Measurements from ENCODE around the gene ARRDC5.
"Not testable (repeated sequence)": the region's sequence is repeated elsewhere in the genome, so short reads cannot be mapped to it uniquely, and the experiment has no call there.

ARRDC5 gene

DNA sequence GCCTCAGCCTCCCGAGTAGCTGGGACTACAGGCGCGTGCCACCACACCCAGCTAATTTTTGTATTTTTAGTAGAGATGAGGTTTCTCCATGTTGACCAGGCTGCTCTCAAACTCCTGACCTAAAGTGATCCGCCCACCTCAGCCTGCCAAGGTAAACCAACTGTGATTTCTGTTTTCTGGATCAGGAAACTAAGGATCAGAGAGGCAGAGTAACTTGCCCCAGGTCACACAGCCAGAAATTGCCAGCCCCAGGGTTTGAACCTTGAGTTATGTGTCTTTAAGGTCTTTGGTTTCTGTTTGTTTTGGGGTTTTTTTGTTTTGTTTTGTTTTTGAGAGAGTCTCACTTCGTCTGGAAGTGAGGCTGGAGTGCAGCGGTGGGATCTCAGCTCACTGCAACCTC lies 31.0 kb downstream of the ARRDC5 start:
- DNase-seq (ENCODE audit: low read depth in 2 of 2, low spot score in 1 of 2): no peak

DNA sequence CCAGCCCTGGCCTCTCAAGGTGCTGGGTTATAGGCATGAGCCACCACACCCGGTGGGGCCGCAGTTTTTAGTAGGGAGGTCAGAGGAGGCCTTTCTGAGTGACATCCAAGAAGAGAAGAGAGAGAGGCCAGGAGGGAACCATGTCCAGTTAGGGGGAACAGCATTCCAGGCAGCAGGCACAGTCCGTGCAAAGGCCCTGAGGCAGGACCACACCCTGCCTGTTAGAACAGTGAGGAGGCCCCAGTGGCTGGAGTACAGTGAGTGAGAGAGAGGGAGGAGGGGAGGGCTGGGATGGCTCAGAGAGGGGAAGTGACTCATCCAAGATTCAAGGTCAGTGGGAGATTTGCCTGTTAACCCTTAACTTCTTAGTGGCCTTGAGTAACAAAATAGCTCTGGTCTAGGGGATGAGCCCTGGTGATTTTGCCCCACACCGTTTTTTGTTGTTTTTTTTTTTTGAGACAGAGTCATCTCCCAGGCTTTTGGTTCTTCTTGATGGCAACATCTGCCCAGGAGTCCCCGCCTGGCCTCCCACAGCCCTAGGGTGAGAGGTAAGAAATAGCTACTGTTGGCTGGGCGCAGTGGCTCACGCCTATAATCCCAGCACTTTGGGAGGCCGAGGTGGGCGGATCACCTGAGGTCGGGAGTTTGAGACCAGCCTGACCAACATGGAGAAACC lies 32.5 kb downstream of the ARRDC5 start:
- no peak for DNase-seq (ENCODE audit: low read depth in 2 of 2, low spot score in 1 of 2)

- no peak for DNase-seq (ENCODE audit: low read depth in 2 of 2, low spot score in 1 of 2)
Measured at GRCh38 chr19:4868286-4868834, 34.3 kb downstream of the ARRDC5 start.

DNA sequence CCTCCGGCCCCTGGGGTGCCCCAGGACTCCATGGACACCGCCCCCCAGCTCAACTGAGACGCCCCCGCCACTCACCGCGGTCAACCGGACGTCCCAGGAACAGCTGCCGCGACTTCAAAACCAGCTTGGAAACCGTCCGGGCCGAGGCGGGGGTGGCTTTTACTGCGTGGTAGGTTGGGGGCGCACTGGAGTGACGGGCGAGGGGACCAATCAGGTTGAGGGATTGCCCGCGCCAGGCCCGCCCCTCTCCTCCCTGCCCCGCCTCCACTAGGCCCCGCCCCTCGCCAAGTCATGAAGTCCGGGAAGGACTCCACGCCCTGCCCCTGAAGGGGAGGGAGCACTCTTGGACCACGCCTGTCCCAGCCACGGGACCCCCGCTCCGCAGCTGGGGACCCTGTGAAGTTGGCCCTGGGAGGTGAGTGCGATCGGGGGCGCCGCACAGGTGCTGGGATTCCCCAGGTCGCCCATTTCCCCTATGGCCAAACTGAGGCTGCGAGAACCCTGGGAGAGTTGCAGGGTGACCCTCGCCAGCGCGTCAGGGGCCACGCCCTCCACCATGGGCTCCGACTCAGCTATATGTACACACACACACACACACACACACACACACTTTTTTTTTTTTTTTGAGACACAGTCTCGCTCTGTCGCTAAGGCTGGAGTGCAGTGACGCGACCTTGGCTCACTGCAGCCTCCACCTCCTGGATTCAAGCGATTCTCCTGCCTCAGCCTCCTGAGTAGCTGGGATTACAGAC lies 35.0 kb downstream of the ARRDC5 start, which contains the start of gene PLIN3:
TSS of gene PLIN3 (minus strand) at position 134 of the 752 bp plus-strand sequence. CDS start 6,273 bp downstream, outside the sequence.
- DNase-seq (ENCODE audit: low read depth in 2 of 2, low spot score in 1 of 2): peak; percentile 83 to 84

- peak in 1 of 2 donors; percentile 14 for DNase-seq (ENCODE audit: low read depth in 2 of 2, low spot score in 1 of 2)
Measured at GRCh38 chr19:4866595-4867424, 35.9 kb downstream of the ARRDC5 start.

GRCh38 chr19:4861147-4861546 lies 41.5 kb downstream of the ARRDC5 start:
- DNase-seq (ENCODE audit: low read depth in 2 of 2, low spot score in 1 of 2): no peak

- DNase-seq (ENCODE audit: low read depth in 2 of 2, low spot score in 1 of 2): no peak
Measured at GRCh38 chr19:4859697-4860096, 43.0 kb downstream of the ARRDC5 start.

DNA sequence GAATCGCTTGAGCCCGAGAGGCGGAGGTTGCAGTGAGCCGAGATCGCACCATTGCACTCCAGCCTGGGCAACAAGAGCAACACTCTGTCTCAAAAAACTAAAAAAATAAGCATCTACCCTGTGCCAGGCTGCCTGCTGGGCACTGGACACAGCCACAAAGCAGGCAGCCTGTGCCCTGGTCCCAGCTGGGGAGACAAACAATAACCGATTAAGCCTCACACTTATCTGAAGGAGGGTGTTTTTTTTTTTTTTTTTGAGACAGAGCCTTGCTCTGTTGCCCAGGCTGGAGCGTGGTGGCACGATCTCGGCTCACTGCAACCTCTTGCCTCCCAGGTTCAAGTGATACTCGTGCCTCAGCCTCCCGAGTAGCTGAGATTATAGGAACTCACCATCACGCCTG lies 46.2 kb downstream of the ARRDC5 start:
- DNase-seq (ENCODE audit: low read depth in 2 of 2, low spot score in 1 of 2): not testable (repeated sequence)

- not testable (repeated sequence) for DNase-seq (ENCODE audit: low read depth in 2 of 2, low spot score in 1 of 2)
Measured at GRCh38 chr19:4853506-4853905, 49.2 kb downstream of the ARRDC5 start.

- DNase-seq (ENCODE audit: low read depth in 2 of 2, low spot score in 1 of 2): no peak
Measured at GRCh38 chr19:4852484-4852883, 50.2 kb downstream of the ARRDC5 start.

- peak; percentile 52 to 63 for DNase-seq (ENCODE audit: low read depth in 2 of 2, low spot score in 1 of 2)
Measured at GRCh38 chr19:4851551-4852290, 51.0 kb downstream of the ARRDC5 start.

GRCh38 chr19:4849019-4849418 lies 53.7 kb downstream of the ARRDC5 start:
- DNase-seq (ENCODE audit: low read depth in 2 of 2, low spot score in 1 of 2): no peak

DNA sequence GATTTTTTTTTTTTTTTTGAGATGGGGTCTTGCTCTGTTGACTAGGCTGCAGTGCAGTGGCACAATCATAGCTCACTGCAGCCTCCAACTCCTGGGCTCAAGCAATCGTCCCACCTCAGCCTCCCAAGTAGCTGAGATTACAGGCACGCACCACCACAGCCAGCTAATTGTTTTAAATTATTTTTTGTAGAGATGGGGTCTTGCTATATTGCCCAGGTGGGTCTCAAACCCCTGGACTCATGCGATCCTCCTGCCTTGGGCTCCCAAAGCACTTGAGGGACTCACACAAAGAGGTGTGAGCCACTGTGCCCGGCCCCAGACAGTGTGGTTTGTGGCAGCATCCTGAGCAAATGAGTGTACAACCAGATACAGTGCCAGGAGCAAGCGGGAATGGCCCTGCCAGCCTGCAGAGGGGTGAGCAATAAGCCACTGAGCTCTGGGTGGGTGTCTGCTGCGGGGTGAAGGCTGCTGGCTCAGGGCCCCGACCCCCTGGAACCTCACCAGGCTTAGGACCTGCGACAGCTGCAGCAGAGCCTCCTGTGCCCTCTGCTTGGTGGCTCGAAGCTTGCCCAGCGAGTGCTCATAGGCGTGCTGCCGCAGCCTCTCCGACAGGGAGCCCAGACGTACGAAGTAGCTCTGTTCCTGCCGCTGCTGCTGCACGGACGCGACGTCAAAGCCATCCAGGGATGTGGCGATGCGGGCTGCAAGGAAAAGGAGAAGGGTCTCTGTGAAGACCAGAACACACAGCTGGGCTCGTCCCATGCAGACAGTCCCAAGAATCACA lies 55.3 kb downstream of the ARRDC5 start:
- DNase-seq (ENCODE audit: low read depth in 2 of 2, low spot score in 1 of 2): no peak

- DNase-seq (ENCODE audit: low read depth in 2 of 2, low spot score in 1 of 2): not testable (repeated sequence)
Measured at GRCh38 chr19:4845975-4846374, 56.7 kb downstream of the ARRDC5 start.

GRCh38 chr19:4844348-4845179 lies 58.1 kb downstream of the ARRDC5 start:
- DNase-seq (ENCODE audit: low read depth in 2 of 2, low spot score in 1 of 2): no peak

- no peak for DNase-seq (ENCODE audit: low read depth in 2 of 2, low spot score in 1 of 2)
Measured at GRCh38 chr19:4843647-4843965, 59.1 kb downstream of the ARRDC5 start.
